ENCODE results near the gene MYO19. TPM values are rescaled to one million over a fixed set of nuclear protein-coding genes. Genes with fewer than 3 reads are reported as not detected.

The MYO19 gene
- total RNA-seq, 1 experiment from 2014 or later, result 167 TPM

DNA sequence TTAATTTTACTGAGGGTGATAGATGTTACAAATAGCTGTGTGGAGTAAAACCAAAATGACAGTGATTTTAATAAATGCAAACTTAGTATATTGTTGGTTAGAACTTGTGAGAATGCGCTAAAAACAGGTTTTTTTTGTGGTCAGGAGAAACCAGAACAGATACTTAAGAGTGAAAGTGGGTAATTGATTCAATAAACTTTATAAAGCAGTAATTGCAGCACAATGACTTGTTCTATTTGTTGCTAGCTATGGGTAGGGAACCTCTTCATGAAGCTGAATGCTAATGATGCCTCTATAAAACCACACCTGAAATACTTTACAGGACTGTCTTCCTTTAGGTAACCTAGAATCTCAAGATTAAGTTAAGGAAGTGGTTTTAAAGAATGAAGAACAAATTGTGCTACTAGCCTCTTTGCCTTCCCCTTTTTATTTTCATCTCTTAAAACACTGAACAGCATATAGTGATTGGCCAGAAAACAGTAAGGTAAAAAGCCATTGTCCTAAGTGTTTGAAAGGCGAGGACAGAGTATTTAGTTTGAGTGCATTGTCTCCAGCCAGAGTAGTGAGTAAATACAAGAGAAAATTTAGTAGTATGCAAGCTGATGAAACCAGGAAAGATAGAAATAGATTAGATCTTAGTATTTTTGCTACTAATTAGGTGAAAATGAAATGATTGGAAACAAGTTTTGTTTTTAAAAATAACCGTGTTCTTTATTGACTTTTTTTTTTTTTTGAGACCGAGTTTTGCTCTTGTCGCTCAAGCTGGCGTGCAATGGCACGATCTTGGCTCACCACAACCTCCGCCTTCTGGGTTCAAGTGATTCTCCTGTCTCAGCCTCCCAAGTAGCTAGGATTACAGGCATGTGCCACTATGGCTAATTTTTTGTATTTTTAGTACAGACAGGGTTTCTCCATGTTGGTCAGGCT lies 16.1 kb upstream of the MYO19 start:
- no peak overlapping the region for H3K4me3 ChIP-seq (replicated peaks in 1 of 2; ENCODE audit: low read depth in 1 of 2, low read length in 2 of 2)
- ATAC-seq, result no peak
- no peak overlapping the region for H3K4me2 ChIP-seq (ENCODE audit: low read length)
- H3K4me1 ChIP-seq (ENCODE audit: control insufficient read depth in 1 of 2, insufficient read depth in 2 of 2, low read length in 2 of 2), result peaks cover 9 to 14% of the 10 kb centered on the region in 2 experiments; a peak in 3 of 4 replicates
- no peak overlapping the region for H3K27ac ChIP-seq (ENCODE audit: low read depth, low read length)
- no peak overlapping the region for H3K9ac ChIP-seq (ENCODE audit: low read length)
- no peak for TF ChIP-seq EZH2 (IDR thresholded peaks at IDR 0.05)
- no peak for TF ChIP-seq POLR2A (IDR thresholded peaks at IDR 0.05; ENCODE audit: borderline replicate concordance, extremely low read depth, insufficient read depth, insufficient read length)
- TF ChIP-seq YY1 (IDR thresholded peaks at IDR 0.05; ENCODE audit: extremely low read depth, insufficient replicate concordance, low read depth, low read length), result no peak
- TF ChIP-seq, protein P1, sequence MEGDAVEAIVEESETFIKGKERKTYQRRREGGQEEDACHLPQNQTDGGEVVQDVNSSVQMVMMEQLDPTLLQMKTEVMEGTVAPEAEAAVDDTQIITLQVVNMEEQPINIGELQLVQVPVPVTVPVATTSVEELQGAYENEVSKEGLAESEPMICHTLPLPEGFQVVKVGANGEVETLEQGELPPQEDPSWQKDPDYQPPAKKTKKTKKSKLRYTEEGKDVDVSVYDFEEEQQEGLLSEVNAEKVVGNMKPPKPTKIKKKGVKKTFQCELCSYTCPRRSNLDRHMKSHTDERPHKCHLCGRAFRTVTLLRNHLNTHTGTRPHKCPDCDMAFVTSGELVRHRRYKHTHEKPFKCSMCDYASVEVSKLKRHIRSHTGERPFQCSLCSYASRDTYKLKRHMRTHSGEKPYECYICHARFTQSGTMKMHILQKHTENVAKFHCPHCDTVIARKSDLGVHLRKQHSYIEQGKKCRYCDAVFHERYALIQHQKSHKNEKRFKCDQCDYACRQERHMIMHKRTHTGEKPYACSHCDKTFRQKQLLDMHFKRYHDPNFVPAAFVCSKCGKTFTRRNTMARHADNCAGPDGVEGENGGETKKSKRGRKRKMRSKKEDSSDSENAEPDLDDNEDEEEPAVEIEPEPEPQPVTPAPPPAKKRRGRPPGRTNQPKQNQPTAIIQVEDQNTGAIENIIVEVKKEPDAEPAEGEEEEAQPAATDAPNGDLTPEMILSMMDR (IDR thresholded peaks at IDR 0.05 in 2 of 3, conservative IDR thresholded peaks at IDR 0.05 in 1 of 3; ENCODE audit: borderline replicate concordance in 1 of 3, insufficient read depth in 1 of 3, low read depth in 2 of 3, low read length in 2 of 3), result no peak
- TF ChIP-seq EGR1 (IDR thresholded peaks at IDR 0.05; ENCODE audit: low read depth), result no peak
- TF ChIP-seq JUND (IDR thresholded peaks at IDR 0.05), result no peak
- TF ChIP-seq, protein P2, sequence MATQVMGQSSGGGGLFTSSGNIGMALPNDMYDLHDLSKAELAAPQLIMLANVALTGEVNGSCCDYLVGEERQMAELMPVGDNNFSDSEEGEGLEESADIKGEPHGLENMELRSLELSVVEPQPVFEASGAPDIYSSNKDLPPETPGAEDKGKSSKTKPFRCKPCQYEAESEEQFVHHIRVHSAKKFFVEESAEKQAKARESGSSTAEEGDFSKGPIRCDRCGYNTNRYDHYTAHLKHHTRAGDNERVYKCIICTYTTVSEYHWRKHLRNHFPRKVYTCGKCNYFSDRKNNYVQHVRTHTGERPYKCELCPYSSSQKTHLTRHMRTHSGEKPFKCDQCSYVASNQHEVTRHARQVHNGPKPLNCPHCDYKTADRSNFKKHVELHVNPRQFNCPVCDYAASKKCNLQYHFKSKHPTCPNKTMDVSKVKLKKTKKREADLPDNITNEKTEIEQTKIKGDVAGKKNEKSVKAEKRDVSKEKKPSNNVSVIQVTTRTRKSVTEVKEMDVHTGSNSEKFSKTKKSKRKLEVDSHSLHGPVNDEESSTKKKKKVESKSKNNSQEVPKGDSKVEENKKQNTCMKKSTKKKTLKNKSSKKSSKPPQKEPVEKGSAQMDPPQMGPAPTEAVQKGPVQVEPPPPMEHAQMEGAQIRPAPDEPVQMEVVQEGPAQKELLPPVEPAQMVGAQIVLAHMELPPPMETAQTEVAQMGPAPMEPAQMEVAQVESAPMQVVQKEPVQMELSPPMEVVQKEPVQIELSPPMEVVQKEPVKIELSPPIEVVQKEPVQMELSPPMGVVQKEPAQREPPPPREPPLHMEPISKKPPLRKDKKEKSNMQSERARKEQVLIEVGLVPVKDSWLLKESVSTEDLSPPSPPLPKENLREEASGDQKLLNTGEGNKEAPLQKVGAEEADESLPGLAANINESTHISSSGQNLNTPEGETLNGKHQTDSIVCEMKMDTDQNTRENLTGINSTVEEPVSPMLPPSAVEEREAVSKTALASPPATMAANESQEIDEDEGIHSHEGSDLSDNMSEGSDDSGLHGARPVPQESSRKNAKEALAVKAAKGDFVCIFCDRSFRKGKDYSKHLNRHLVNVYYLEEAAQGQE (IDR thresholded peaks at IDR 0.05; ENCODE audit: low read depth), result no peak
- no peak for TF ChIP-seq POLR2AphosphoS5 (IDR thresholded peaks at IDR 0.05; ENCODE audit: low read depth, low read length)
- no peak for TF ChIP-seq FOSL1 (IDR thresholded peaks at IDR 0.05; ENCODE audit: low read depth)
- no peak for TF ChIP-seq RAD21 (IDR thresholded peaks at IDR 0.05; ENCODE audit: low read depth)
- no peak for TF ChIP-seq SRF (IDR thresholded peaks at IDR 0.05; ENCODE audit: low read depth)
- TF ChIP-seq ZFX (IDR thresholded peaks at IDR 0.05), result no peak
- TF ChIP-seq EZH2phosphoT487 (IDR thresholded peaks at IDR 0.05; ENCODE audit: borderline replicate concordance), result no peak
- TF ChIP-seq, protein P3, sequence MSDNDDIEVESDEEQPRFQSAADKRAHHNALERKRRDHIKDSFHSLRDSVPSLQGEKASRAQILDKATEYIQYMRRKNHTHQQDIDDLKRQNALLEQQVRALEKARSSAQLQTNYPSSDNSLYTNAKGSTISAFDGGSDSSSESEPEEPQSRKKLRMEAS (IDR thresholded peaks at IDR 0.05), result no peak
- TF ChIP-seq TCF7L2 (IDR thresholded peaks at IDR 0.05; ENCODE audit: borderline replicate concordance, extremely low read depth, insufficient read depth, insufficient read length), result no peak
- TF ChIP-seq SIN3A (IDR thresholded peaks at IDR 0.05; ENCODE audit: low read depth), result no peak
- H3K27me3 ChIP-seq (ENCODE audit: insufficient read depth, low read length), result no peaks in the 10 kb centered on the region
- no peaks in the 10 kb centered on the region; the same call in 1 of the 2 replicates for H4K20me1 ChIP-seq (ENCODE audit: insufficient read depth)
- BruUV-seq (replicated peaks), result no TSS peak
- no peaks in the 10 kb centered on the region for H3K9me2 ChIP-seq (ENCODE audit: insufficient read depth)
- RAD21 ChIA-PET (ENCODE audit: low non-redundant PET in 1 of 2, low total read pairs in 2 of 2, uncharacterized antibody in 2 of 2, unreplicated experiment in 2 of 2), result no interaction called here
- POLR2A ChIA-PET, result no interaction called here
- H3K9me3 ChIP-seq (ENCODE audit: control insufficient read depth in 1 of 2, insufficient read depth in 1 of 2, low read depth in 1 of 2, low read length in 2 of 2), result no peaks in the 10 kb centered on the region
- DNase-seq (ENCODE audit: low read depth, low spot score), result no peak
- intact Hi-C loops (cut with micrococcal nuclease), result no loop called here
- peaks cover 0 to 9% of the 10 kb centered on the region in 2 experiments; a peak in 2 of 4 replicates for H3K36me3 ChIP-seq (ENCODE audit: control insufficient read depth in 1 of 2, insufficient read depth in 2 of 2, low read length in 2 of 2)
- H2AFZ ChIP-seq (ENCODE audit: low read depth, low read length, poor library complexity, severe bottlenecking), result no peak overlapping the region
- peaks cover 99% of the 10 kb centered on the region for H3K79me2 ChIP-seq (ENCODE audit: insufficient read depth, low read length)
- CTCF ChIA-PET, result no interaction called here

Data from HCT116 (cell line).